Testis (tissue), 3 donors: ENCODE results near the gene IGSF9. TPM values are rescaled to one million over a fixed set of nuclear protein-coding genes. Genes with fewer than 3 reads are reported as not detected.

Source experiments
- DNase-seq: peaks from one replicate; pipeline ENCODE4 v3.0.0-alpha.2; 2019
- H3K27ac ChIP-seq, 2 donors: fragments of 200-600 bp; sonication (generic); one replicate each; pipeline ENCODE4 v1.5.1; 2019
- H3K27me3 ChIP-seq: fragments of 200-600 bp; sonication (generic); one replicate; pipeline ENCODE4 v1.5.1; 2019
- H3K36me3 ChIP-seq: fragments of 200-600 bp; sonication (generic); one replicate; pipeline ENCODE4 v1.5.1; 2017; ENCODE audit warnings: low read depth; ENCODE audit errors: missing control alignments
- H3K4me1 ChIP-seq: fragments of 200-600 bp; sonication (generic); one replicate; pipeline ENCODE4 v1.5.1; 2019
- H3K4me3 ChIP-seq, 2 donors: fragments of 200-600 bp; sonication (generic); one replicate each; pipeline ENCODE4 v1.5.1; 2017 to 2019
- H3K9me3 ChIP-seq: fragments of 200-600 bp; sonication (generic); one replicate; pipeline ENCODE4 v1.5.1; 2017
- CTCF ChIP-seq, 3 experiments: fragments of 450-650 bp in 2 of 3; fragments of 200-600 bp in 1 of 3; sonication (generic) in 1 of 3; IDR thresholded peaks; one replicate each; pipeline ENCODE4 v1.5.1; 2016 to 2019; ENCODE audit warnings: antibody characterized with exemption in 3 of 3, mild to moderate bottlenecking in 2 of 3, moderate library complexity in 1 of 3
- POLR2A ChIP-seq: fragments of 450-650 bp; IDR thresholded peaks from one replicate; pipeline ENCODE4 v1.6.1; 2017; ENCODE audit warnings: antibody characterized with exemption, mild to moderate bottlenecking, moderate library complexity
- WGBS, 2 donors: methylation state at CpG; one replicate each; pipeline ENCODE4 v1.1.5; 2018; 5-methylcytosine and 5-hydroxymethylcytosine counted together
- intact Hi-C: fragments of 100-400 bp; cut with DNase I; formaldehyde crosslinking; loops from one replicate; pipeline ENCODE4 v1.15.1; 2023; ENCODE audit warnings: low total_unique reads
- polyA plus RNA-seq: library from polyadenylated mRNA; stranded (reverse); fragments of 350-450 nt; fragmentation: Illumina TruSeq; extraction: RNeasy Lipid Tissue Mini Kit (QIAGEN cat#74804); gene quantifications from one replicate; pipeline ENCODE4 v1.2.3, GENCODE V29; 2014; ENCODE audit warnings: low read depth, low replicate concordance; ENCODE audit not compliant: insufficient read depth
- total RNA-seq, 2 donors: library from RNA; depleted of rRNA; stranded (reverse); fragments of >200 nt; gene quantifications; one replicate each; pipeline ENCODE4 v1.2.3, GENCODE V29; 2016

The IGSF9 gene
- total and polyA plus RNA-seq, 3 donors from 2014 or later, result 4.8 to 10.2 (median 7.9) TPM

GRCh38 chr1:159960721-159961381 is 15.4 kb upstream of the IGSF9 start:
- H3K27me3 ChIP-seq, result no peaks in the 10 kb centered on the region
- no peak overlapping the region for H3K27ac ChIP-seq
- no peak for DNase-seq
- H3K36me3 ChIP-seq, result no peaks in the 10 kb centered on the region
- intact Hi-C loops, result no loop called here
- H3K4me1 ChIP-seq, result no peaks in the 10 kb centered on the region
- H3K9me3 ChIP-seq, result no peaks in the 10 kb centered on the region
- no peak overlapping the region for H3K4me3 ChIP-seq
- WGBS, 2 donors, result 32 to 41% methylated on average over 4 to 5 of the region's 5 CpGs
- no peak for TF ChIP-seq CTCF (IDR thresholded peaks at IDR 0.05)
- no peak for TF ChIP-seq POLR2A

GRCh38 chr1:159959451-159959850 is 14.0 kb upstream of the IGSF9 start:
- H3K4me1 ChIP-seq, result no peaks in the 10 kb centered on the region
- no peak for DNase-seq
- H3K36me3 ChIP-seq, result no peaks in the 10 kb centered on the region
- H3K27me3 ChIP-seq, result no peaks in the 10 kb centered on the region
- no peak overlapping the region for H3K4me3 ChIP-seq
- intact Hi-C loops, result no loop called here
- H3K27ac ChIP-seq, result no peak overlapping the region
- H3K9me3 ChIP-seq, result no peaks in the 10 kb centered on the region
- TF ChIP-seq CTCF (IDR thresholded peaks at IDR 0.05) (no peak), POLR2A (no peak)
- 74 to 77% methylated on average over 3 to 4 of the region's 4 CpGs for WGBS, 2 donors

GRCh38 chr1:159958719-159959380 is 13.4 kb upstream of the IGSF9 start:
- WGBS, 2 donors, result 55 to 57% methylated on average over 3 of the region's 3 CpGs
- DNase-seq, result no peak
- intact Hi-C loops, result no loop called here
- H3K36me3 ChIP-seq, result no peaks in the 10 kb centered on the region
- H3K9me3 ChIP-seq, result no peaks in the 10 kb centered on the region
- no peaks in the 10 kb centered on the region for H3K27me3 ChIP-seq
- no peak overlapping the region for H3K27ac ChIP-seq
- H3K4me3 ChIP-seq, result no peak overlapping the region
- no peaks in the 10 kb centered on the region for H3K4me1 ChIP-seq
- TF ChIP-seq CTCF (IDR thresholded peaks at IDR 0.05), result no peak
- TF ChIP-seq POLR2A, result no peak

- Histone ChIP-seq H3K27me3 (no peaks in the 10 kb centered on the region), H3K27ac (no peak overlapping the region), H3K4me1 (no peaks in the 10 kb centered on the region), H3K9me3 (no peaks in the 10 kb centered on the region), H3K4me3 (no peak overlapping the region), H3K36me3 (no peaks in the 10 kb centered on the region)
- 55 to 61% methylated on average over 9 of the region's 9 CpGs for WGBS, 2 donors
- intact Hi-C loops, result no loop called here
- TF ChIP-seq POLR2A (no peak), CTCF (IDR thresholded peaks at IDR 0.05) (no peak)
- DNase-seq, result no peak
Measured at GRCh38 chr1:159957824-159958268, 12.4 kb upstream of the IGSF9 start.

- no peaks in the 10 kb centered on the region for H3K27me3 ChIP-seq
- intact Hi-C loops, result no loop called here
- H3K36me3 ChIP-seq, result no peaks in the 10 kb centered on the region
- no peak overlapping the region for H3K27ac ChIP-seq
- TF ChIP-seq POLR2A (no peak), CTCF (IDR thresholded peaks at IDR 0.05) (no peak)
- no peak for DNase-seq
- H3K4me1 ChIP-seq, result no peaks in the 10 kb centered on the region
- 85 to 93% methylated on average over 3 of the region's 3 CpGs for WGBS, 2 donors
- no peaks in the 10 kb centered on the region for H3K9me3 ChIP-seq
- no peak overlapping the region for H3K4me3 ChIP-seq
Measured at GRCh38 chr1:159955456-159955855, 10.0 kb upstream of the IGSF9 start.
